ENCODE results near the gene PITPNB. TPM values are rescaled to one million over a fixed set of nuclear protein-coding genes. Genes with fewer than 3 reads are reported as not detected.

Gene PITPNB
- total RNA-seq, 2 donors from 2014 or later = 96.2 to 139 TPM

GRCh38 chr22:27843441-27843840 is 75.6 kb downstream of the PITPNB start:
- intact Hi-C loops (cut with DNase I) = no loop called here
- no peak for DNase-seq (ENCODE audit: low spot score)

- DNase-seq (ENCODE audit: low spot score) = no peak
- intact Hi-C loops (cut with DNase I) = no loop called here
Observed at GRCh38 chr22:27842669-27843431, 76.2 kb downstream of the PITPNB start.

DNA sequence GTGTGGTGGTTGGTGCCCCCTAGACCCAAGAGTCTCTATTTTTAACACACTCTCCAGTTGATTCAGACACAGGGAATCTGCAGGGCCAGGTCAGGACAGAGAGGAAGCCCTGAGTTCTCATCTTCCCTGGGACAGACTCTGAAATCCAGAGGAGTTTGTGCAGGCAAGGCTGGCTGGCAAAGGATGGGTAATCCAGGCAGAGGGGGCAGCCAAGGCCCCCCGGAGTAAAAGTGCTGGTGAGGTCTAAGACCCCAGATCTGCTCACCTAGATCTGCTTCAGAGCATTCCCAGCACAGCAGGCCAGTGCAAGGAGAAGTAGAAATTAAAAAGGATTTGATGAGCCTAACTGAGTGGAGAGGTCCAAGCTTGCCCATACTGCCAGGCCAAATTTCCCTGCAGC is 76.9 kb downstream of the PITPNB start:
- intact Hi-C loops (cut with DNase I) = no loop called here
- no peak for DNase-seq (ENCODE audit: low spot score)

DNA sequence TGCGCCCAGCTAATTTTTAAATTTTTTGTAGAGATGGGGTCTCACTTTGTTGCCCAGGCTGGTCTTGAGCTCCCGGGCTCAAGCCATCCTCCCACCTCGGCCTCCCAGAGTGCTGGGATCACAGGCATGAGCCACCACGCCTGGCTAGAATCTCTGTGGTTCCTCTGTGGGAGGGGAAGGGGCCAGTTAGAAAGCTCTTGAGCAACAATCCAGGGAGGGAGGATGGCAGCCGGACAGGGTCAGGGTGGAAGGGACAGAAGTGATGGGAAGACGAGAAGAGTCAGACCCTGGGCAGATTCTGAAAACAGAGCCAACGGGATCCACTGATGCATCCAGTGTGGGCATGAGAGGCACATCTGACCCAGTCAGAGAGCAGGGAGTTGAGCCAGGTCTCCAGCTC is 78.6 kb downstream of the PITPNB start:
- no peak for DNase-seq (ENCODE audit: low spot score)
- intact Hi-C loops (cut with DNase I) = no loop called here

DNA sequence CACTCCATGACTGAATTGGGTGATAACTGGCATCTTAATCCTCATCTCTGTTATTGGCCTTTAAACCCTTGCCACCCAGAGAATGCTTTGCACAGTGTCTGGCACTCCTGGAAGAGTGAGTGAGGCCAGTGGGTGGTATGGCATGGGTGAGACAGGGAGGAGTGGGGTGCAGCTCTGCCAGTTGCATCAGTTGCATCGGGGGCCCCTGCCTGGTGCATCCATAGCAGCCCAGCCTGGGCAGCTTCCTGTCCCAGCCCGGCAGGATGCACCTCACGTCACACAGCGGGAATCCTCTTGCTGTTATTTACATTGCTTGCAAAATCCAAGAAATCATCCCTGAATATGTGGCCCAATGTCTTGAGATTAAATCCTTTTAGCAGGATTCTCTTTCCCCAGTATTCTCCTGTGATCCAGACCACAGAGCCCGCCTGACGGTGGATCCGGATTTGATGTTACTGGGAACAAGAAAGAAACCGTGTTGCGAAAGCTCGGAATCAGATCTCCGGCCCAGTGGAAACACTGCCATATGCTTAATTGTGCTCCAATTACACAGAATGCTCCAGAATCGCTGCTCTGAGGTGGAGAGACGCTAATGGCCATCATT is 79.9 kb downstream of the PITPNB start:
- intact Hi-C loops (cut with DNase I) = no loop called here
- DNase-seq (ENCODE audit: low spot score) = no peak

DNA sequence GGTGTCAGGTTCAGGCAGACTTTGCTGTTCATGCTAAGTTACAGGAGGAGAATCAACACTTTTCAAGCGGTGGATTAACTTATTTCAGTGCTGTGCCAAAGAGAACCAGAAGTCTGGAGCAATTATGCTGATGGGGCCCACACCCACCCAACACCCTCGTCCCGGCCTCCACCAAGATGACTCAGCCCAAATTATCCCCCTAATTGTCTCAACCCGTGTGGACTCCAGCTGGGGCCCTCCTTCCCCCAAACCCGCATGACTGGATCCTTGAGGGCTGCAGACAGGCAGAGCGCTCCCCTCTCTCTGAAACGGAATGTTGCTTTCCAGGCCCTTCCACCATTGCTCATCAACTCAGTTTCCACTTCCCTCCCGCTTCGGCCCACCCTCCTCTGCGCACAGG is 82.9 kb downstream of the PITPNB start:
- intact Hi-C loops (cut with DNase I) = no loop called here
- peak; percentile 49 for DNase-seq (ENCODE audit: low spot score)

GRCh38 chr22:27835446-27835845 is 83.6 kb downstream of the PITPNB start:
- intact Hi-C loops (cut with DNase I) = no loop called here
- DNase-seq (ENCODE audit: low spot score) = peak; percentile 36

DNA sequence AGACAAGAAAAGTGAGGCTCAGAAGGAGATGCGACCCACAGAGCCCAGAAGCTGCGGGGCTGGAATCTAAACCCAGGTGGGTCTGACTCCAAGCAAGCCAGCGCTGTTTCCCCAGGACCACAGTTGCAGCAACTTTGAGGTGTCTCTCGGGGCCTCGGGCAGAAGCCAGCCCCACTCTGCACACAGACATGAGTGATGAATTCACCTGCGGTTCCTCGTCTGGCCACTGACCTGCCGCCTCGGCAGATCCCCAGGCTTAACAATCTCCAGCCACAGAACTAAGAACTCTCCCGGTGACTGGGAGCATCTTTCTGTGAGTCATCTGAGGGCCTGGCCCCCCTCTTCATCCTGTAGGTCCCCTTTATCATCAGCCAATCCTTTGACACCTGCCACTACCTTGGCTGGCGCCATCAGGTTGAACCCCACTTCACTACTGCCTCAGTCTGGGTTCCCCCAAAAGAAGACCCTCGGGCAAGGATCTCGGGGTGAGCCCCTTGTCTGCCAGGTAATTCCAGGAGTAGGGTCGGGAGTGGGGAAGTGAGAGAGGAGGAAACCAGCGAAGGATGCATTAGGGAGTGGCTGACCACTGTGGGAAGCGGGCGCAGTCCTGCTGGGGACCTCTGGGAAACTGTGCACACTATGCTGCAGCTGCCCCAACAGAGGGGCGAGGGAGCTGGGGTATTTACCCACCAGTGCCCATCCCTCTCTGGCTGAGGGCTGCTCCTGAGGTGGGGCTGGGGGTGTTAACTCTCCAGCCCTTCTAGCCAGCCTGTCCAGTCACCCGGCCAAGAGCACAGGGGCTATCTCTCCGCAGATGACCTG is 84.5 kb downstream of the PITPNB start:
- peak; percentile 73 for DNase-seq (ENCODE audit: low spot score)

DNA sequence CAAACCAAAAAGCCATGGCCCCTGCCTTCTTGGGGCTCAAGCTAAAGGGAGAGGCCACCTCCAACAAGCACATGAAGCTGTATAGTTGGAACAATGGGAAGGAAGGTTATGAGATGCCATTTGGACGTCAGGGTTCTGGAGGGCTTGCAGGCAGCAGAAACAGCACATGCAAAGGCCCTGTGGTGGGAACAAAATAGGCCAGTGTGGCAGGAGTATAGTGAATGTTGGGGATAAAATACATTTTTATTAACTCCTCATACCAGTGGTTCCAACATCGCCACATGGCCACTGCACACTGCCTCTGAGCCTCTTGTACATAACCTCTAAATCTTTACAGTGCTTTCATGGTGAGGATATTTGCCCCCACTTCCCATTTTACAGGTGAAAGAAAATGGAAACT is 85.3 kb downstream of the PITPNB start:
- intact Hi-C loops (cut with DNase I) = no loop called here
- DNase-seq (ENCODE audit: low spot score) = peak; percentile 38

More for the DNA sequence above, 84.5 kb downstream of the PITPNB start:
- intact Hi-C loops (cut with DNase I) = no loop called here

- intact Hi-C loops (cut with DNase I) = no loop called here
Observed at GRCh38 chr22:27832606-27833005, 86.5 kb downstream of the PITPNB start.

DNA sequence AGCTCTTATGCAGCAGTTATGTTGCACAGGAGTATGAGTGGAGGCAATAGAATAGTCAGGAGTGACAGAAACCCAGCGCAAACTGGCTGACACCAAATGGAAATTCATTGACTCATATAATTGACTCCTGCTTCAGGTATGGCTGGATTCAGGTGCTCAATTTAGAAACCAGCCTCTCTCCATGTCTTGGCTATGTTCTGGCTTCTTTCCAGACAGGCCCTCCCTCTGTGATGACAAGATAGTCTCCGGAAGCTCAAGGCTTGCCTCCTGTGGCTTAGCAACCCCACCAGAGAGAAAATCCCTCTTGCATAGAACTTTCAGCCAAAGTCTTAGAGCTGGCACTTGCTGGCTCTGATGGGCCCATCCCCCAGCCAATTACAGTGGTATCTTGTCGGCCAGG is 89.4 kb downstream of the PITPNB start:
- no peak for DNase-seq (ENCODE audit: low spot score)
- intact Hi-C loops (cut with DNase I) = no loop called here

More at GRCh38 chr22:27832606-27833005, 86.5 kb downstream of the PITPNB start:
- DNase-seq (ENCODE audit: low spot score) = no peak

- DNase-seq (ENCODE audit: low spot score) = no peak
- intact Hi-C loops (cut with DNase I) = no loop called here
Observed at GRCh38 chr22:27827604-27828587, 91.2 kb downstream of the PITPNB start.

GRCh38 chr22:27825174-27825573 is 93.9 kb downstream of the PITPNB start:
- DNase-seq (ENCODE audit: low spot score) = no peak
- intact Hi-C loops (cut with DNase I) = no loop called here

- intact Hi-C loops (cut with DNase I) = no loop called here
- no peak for DNase-seq (ENCODE audit: low spot score)
Observed at GRCh38 chr22:27823221-27823620, 95.8 kb downstream of the PITPNB start.

GRCh38 chr22:27820896-27821866 is 97.9 kb downstream of the PITPNB start:
- DNase-seq (ENCODE audit: low spot score) = no peak
- intact Hi-C loops (cut with DNase I) = no loop called here

DNA sequence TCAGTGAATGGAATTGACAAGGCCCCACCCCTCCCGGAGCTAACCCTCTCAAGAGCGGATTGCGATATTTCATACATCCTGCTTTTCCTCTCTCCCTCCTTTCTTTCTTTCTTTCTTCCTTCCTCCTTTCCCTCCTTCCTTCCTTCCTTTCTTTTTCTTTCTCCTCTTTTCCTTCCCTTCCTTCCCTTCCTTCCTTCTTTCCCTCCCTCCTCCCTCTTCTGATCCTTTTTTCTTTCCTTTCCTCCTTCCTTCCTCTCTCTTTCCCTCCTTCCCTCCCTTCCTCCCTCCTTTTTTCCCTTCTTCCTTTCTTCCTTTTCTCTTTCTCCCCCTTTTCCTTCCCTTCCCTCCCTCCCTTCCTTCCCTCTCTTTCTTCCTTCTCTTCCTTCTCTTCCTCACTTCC is 102.5 kb downstream of the PITPNB start:
- DNase-seq (ENCODE audit: low spot score) = no peak
- intact Hi-C loops (cut with DNase I) = no loop called here

- intact Hi-C loops (cut with DNase I) = no loop called here
- no peak for DNase-seq (ENCODE audit: low spot score)
Observed at GRCh38 chr22:27815826-27816530, 103.1 kb downstream of the PITPNB start.
